ENCODE data around the gene PHLDA2. TPM values are rescaled to one million over a fixed set of nuclear protein-coding genes. Genes with fewer than 3 reads are reported as not detected.

The PHLDA2 gene
- total and polyA plus RNA-seq, 2 donors (not counting 1 experiment from before 2014, with no cell fraction given), result 1.4 TPM; not detected in 1

- no peak overlapping the region for H3K4me3 ChIP-seq (ENCODE audit: control extremely low read depth in 1 of 5, extremely low read depth in 1 of 5, insufficient read depth in 1 of 5, low read depth in 2 of 5, low read length in 4 of 5)
- H3K79me2 ChIP-seq (ENCODE audit: control insufficient read depth, insufficient read depth, low read length), result no peaks in the 10 kb centered on the region
- 85% methylated on average over 12 of the region's 12 CpGs for WGBS (ENCODE audit: insufficient coverage)
- intact Hi-C loops (cut with micrococcal nuclease), result no loop called here
- ATAC-seq (ENCODE audit: low read depth) (no peak), DNase-seq (no peak)
- no peak overlapping the region for H3K9ac ChIP-seq (ENCODE audit: low read length)
- Mint-ChIP-seq H3K27ac (no peak overlapping the region), H3K9me3 (ENCODE audit: insufficient read depth) (no peaks in the 10 kb centered on the region), H3K27me3 (peaks cover 28% of the 10 kb centered on the region), H3K4me3 (no peak overlapping the region), H3K4me1 (peaks cover 16% of the 10 kb centered on the region)
- ChIA-PET CTCF (interaction anchor here (0.5 kb wide), 1 partner anchor 48 kb away, joined by 3 read pairs; no protein-coding TSS in a partner anchor), POLR2A (no interaction called here)
- no peak overlapping the region for H3K27ac ChIP-seq (ENCODE audit: low read length in 2 of 2)
- no peak overlapping the region for H2AFZ ChIP-seq (ENCODE audit: insufficient read depth, low read depth, low read length, poor library complexity, severe bottlenecking)
- no peak for TF ChIP-seq CTCF (IDR thresholded peaks at IDR 0.05)
- TF ChIP-seq EZH2 (IDR thresholded peaks at IDR 0.05; ENCODE audit: borderline replicate concordance, insufficient read depth, low read depth, low read length, poor library complexity, severe bottlenecking), result no peak
- H3K4me1 ChIP-seq (ENCODE audit: control insufficient read depth in 2 of 2, insufficient read depth in 2 of 2, low read length in 2 of 2), result peaks cover 24 to 28% of the 10 kb centered on the region in 2 donors
- H3K4me2 ChIP-seq (replicated peaks; ENCODE audit: low read depth, low read length, poor library complexity, severe bottlenecking), result no peak overlapping the region
- peaks cover 0 to 6% (median 0%) of the 10 kb centered on the region in 3 donors for H3K9me3 ChIP-seq (ENCODE audit: control extremely low read depth in 1 of 3, control insufficient read depth in 2 of 3, insufficient read depth in 1 of 3, low read length in 2 of 3)
- H3K27me3 ChIP-seq (replicated peaks in 1 of 4; ENCODE audit: control extremely low read depth in 1 of 4, control insufficient read depth in 3 of 4, insufficient read depth in 4 of 4, low read length in 3 of 4), result peaks cover 0 to 53% (median 16%) of the 10 kb centered on the region in 4 experiments
- no peaks in the 10 kb centered on the region for H3K36me3 ChIP-seq (replicated peaks in 1 of 2; ENCODE audit: control extremely low read depth in 1 of 2, control insufficient read depth in 1 of 2, extremely low read depth in 1 of 2, insufficient read depth in 2 of 2, low read length in 1 of 2)
- H4K20me1 ChIP-seq (ENCODE audit: control insufficient read depth, insufficient read depth, low read length, poor library complexity, severe bottlenecking), result peaks cover 5% of the 10 kb centered on the region
These were observed 2.0 kb downstream of the PHLDA2 start for GRCh38 chr11:2927121-2927800.

- H3K4me1 Mint-ChIP-seq, result peaks cover 16% of the 10 kb centered on the region
- Histone ChIP-seq H2AFZ (ENCODE audit: insufficient read depth, low read depth, low read length, poor library complexity, severe bottlenecking) (no peak overlapping the region), H3K9me3 (ENCODE audit: control extremely low read depth in 1 of 3, control insufficient read depth in 2 of 3, insufficient read depth in 1 of 3, low read length in 2 of 3) (peaks cover 0 to 6% (median 0%) of the 10 kb centered on the region in 3 donors), H3K4me3 (ENCODE audit: control extremely low read depth in 1 of 5, extremely low read depth in 1 of 5, insufficient read depth in 1 of 5, low read depth in 2 of 5, low read length in 4 of 5) (no peak overlapping the region), H3K4me1 (ENCODE audit: control insufficient read depth in 2 of 2, insufficient read depth in 2 of 2, low read length in 2 of 2) (peaks cover 24 to 28% of the 10 kb centered on the region in 2 donors), H3K27ac (ENCODE audit: low read length in 2 of 2) (no peak overlapping the region), H3K9ac (ENCODE audit: low read length) (no peak overlapping the region), H3K79me2 (ENCODE audit: control insufficient read depth, insufficient read depth, low read length) (no peaks in the 10 kb centered on the region), H4K20me1 (ENCODE audit: control insufficient read depth, insufficient read depth, low read length, poor library complexity, severe bottlenecking) (peaks cover 5% of the 10 kb centered on the region), H3K4me2 (replicated peaks; ENCODE audit: low read depth, low read length, poor library complexity, severe bottlenecking) (no peak overlapping the region), H3K27me3 (replicated peaks in 1 of 4; ENCODE audit: control extremely low read depth in 1 of 4, control insufficient read depth in 3 of 4, insufficient read depth in 4 of 4, low read length in 3 of 4) (peaks cover 0 to 48% (median 16%) of the 10 kb centered on the region in 4 experiments), H3K36me3 (replicated peaks in 1 of 2; ENCODE audit: control extremely low read depth in 1 of 2, control insufficient read depth in 1 of 2, extremely low read depth in 1 of 2, insufficient read depth in 2 of 2, low read length in 1 of 2) (no peaks in the 10 kb centered on the region)
- H3K4me3 Mint-ChIP-seq, result peak overlapping the region; percentile 10
- WGBS (ENCODE audit: insufficient coverage), result 92% methylated on average over 10 of the region's 11 CpGs
- no peak overlapping the region for H3K27ac Mint-ChIP-seq
- ATAC-seq (ENCODE audit: low read depth), result no peak
- no peak for DNase-seq
- TF ChIP-seq EZH2 (IDR thresholded peaks at IDR 0.05; ENCODE audit: borderline replicate concordance, insufficient read depth, low read depth, low read length, poor library complexity, severe bottlenecking) (no peak), CTCF (IDR thresholded peaks at IDR 0.05) (no peak)
- CTCF ChIA-PET, result no interaction called here
- no peaks in the 10 kb centered on the region for H3K9me3 Mint-ChIP-seq (ENCODE audit: insufficient read depth)
- POLR2A ChIA-PET, result no interaction called here
- intact Hi-C loops (cut with micrococcal nuclease), result no loop called here
- H3K27me3 Mint-ChIP-seq, result peaks cover 28% of the 10 kb centered on the region
These were observed 2.6 kb downstream of the PHLDA2 start for GRCh38 chr11:2926611-2927051.

All from B cell (primary cell).